ENCODE results near the gene SLC36A3.

Gene SLC36A3

DNA sequence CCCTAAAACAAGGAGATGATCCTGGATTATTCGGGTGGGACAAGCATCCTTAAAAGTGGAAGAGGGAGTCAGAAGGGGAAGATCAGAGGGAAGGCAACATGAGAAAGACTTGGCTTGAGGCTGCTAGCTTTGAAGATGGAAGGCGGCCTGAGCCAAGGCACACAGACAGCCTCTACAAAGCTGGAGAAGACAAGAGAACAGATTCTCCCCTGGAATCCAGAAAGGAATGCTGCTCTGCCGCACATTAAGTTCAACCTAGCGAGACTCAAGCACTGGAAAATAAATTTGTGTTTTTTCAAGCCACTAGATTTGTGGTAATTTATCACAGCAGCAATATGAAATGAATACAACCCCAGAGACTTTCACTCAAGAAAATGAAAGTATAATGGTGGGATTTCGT is 17.9 kb downstream of the SLC36A3 start:
- TF ChIP-seq, protein P1, sequence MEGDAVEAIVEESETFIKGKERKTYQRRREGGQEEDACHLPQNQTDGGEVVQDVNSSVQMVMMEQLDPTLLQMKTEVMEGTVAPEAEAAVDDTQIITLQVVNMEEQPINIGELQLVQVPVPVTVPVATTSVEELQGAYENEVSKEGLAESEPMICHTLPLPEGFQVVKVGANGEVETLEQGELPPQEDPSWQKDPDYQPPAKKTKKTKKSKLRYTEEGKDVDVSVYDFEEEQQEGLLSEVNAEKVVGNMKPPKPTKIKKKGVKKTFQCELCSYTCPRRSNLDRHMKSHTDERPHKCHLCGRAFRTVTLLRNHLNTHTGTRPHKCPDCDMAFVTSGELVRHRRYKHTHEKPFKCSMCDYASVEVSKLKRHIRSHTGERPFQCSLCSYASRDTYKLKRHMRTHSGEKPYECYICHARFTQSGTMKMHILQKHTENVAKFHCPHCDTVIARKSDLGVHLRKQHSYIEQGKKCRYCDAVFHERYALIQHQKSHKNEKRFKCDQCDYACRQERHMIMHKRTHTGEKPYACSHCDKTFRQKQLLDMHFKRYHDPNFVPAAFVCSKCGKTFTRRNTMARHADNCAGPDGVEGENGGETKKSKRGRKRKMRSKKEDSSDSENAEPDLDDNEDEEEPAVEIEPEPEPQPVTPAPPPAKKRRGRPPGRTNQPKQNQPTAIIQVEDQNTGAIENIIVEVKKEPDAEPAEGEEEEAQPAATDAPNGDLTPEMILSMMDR (conservative IDR thresholded peaks at IDR 0.05; ENCODE audit: low read depth, low read length): no peak
- Histone ChIP-seq H4K20me1 (ENCODE audit: insufficient read depth) (no peaks in the 10 kb centered on the region), H3K79me2 (ENCODE audit: insufficient read depth, low read depth) (no peaks in the 10 kb centered on the region), H3K4me1 (ENCODE audit: low read depth, poor library complexity, severe bottlenecking) (no peaks in the 10 kb centered on the region), H3K36me3 (ENCODE audit: insufficient read depth) (no peaks in the 10 kb centered on the region), H3K27ac (no peak overlapping the region), H3K9ac (no peak overlapping the region), H3K4me2 (no peak overlapping the region), H2AFZ (ENCODE audit: low read depth) (no peak overlapping the region), H3K4me3 (IDR thresholded peaks at IDR 0.05; ENCODE audit: insufficient read depth, low read depth, low read length) (no peak overlapping the region), H3K27me3 (ENCODE audit: insufficient read depth, low read depth) (no peaks in the 10 kb centered on the region)

DNA sequence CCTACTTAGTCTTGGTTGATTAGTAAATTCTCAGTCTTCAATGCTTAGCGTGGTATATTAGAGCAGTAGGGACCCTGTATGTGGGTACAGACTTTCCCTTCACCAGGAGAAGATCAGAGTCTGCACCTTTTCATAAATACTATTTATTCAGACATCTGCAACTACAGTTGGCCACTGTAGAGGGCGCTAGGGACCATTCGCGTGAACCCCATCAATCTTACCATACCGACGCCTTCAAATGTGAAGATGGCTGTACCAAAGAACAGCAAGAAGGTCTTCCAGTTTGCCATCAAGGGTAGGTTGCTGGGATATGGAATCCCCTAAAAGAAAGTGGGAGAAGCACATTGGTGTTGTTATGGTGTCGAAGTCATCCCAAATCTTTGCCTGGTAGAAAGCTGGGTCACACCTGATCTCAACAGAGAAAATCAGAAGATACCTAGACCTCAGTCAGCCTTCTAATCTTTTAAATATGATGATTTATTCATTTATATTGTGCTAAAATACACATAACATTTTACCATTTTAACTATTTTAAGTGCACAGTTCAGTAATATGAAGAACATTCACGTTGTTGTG is 19.1 kb downstream of the SLC36A3 start:
- Histone ChIP-seq H3K4me1 (ENCODE audit: low read depth, poor library complexity, severe bottlenecking) (no peaks in the 10 kb centered on the region), H3K36me3 (ENCODE audit: insufficient read depth) (no peaks in the 10 kb centered on the region), H3K27me3 (ENCODE audit: insufficient read depth, low read depth) (no peaks in the 10 kb centered on the region), H3K9ac (no peak overlapping the region), H3K27ac (no peak overlapping the region), H3K4me3 (IDR thresholded peaks at IDR 0.05; ENCODE audit: insufficient read depth, low read depth, low read length) (no peak overlapping the region), H3K79me2 (ENCODE audit: insufficient read depth, low read depth) (no peaks in the 10 kb centered on the region), H4K20me1 (ENCODE audit: insufficient read depth) (no peaks in the 10 kb centered on the region), H2AFZ (ENCODE audit: low read depth) (no peak overlapping the region), H3K4me2 (no peak overlapping the region)
- TF ChIP-seq, protein P1 (conservative IDR thresholded peaks at IDR 0.05; ENCODE audit: low read depth, low read length): peak; percentile 22; the same call in 1 of the 2 replicates

DNA sequence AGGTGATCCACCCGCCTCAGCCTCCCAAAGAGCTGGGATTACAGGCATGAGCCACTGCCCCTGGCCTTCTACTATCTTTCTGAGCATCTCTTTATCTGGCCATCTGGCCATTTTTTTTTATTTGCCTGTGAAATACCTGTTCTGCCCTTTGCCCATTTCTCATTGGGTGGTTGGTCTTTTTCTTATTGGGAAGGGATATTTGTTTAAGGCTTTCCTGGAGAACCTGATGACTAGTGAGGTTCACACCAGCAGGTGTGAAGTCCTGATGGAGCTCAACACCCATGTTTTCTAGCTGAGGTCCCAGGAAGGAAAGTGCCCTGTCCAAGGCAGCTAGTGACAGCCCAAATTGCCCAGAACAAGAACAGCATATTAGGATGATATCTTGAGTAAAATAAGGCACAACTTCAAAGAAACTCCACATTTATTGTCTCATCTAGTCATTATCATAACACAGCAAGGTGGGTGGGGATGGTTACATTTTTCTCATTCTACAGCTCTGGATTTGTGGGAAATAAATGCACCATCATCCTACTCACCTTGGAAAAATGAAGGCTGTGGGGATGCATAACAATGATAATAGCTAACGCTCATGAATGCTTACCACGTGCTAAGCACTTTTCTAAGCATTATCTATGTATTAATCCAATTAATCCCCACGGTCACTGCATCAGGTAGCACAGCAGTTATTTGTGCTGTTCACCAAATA is 20.3 kb downstream of the SLC36A3 start:
- Histone ChIP-seq H3K27me3 (ENCODE audit: insufficient read depth, low read depth) (no peaks in the 10 kb centered on the region), H3K79me2 (ENCODE audit: insufficient read depth, low read depth) (no peaks in the 10 kb centered on the region), H3K4me2 (no peak overlapping the region), H3K9ac (no peak overlapping the region), H3K4me1 (ENCODE audit: low read depth, poor library complexity, severe bottlenecking) (no peaks in the 10 kb centered on the region), H3K4me3 (IDR thresholded peaks at IDR 0.05; ENCODE audit: insufficient read depth, low read depth, low read length) (no peak overlapping the region), H3K27ac (no peak overlapping the region), H4K20me1 (ENCODE audit: insufficient read depth) (no peaks in the 10 kb centered on the region), H2AFZ (ENCODE audit: low read depth) (no peak overlapping the region), H3K36me3 (ENCODE audit: insufficient read depth) (no peaks in the 10 kb centered on the region)
- TF ChIP-seq, protein P1 (conservative IDR thresholded peaks at IDR 0.05; ENCODE audit: low read depth, low read length): no peak

DNA sequence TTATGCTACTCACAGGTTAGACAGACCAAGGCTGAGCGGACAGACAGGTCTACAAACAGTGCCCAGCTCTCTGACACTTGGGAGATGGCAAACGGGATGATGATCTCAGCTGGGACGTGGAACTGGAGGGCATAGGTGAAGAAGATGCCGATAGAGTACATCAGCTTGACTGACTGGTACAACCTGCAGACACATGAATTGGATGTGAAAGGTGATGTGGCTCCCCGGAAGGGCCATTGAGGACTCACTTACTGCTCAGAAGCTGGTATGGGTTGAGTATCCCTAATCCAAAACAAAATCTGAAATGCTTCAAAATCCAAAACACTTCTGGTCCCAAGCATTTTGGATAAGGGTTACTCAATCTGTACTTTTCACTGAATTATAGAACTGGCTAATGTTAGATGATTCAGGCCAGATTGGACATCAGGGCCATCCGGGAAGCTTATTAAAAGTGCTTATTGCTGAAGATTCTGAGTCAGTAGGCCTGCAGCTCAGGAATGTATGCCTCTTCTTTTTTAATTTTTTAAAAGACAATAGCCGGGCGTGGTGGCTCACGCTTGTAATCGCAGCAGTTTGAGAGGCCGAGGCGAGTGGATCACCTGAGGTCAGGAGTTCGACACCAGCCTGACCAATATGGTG is 22.4 kb downstream of the SLC36A3 start:
- TF ChIP-seq, protein P1 (conservative IDR thresholded peaks at IDR 0.05; ENCODE audit: low read depth, low read length): no peak
- no peak overlapping the region for H2AFZ ChIP-seq (ENCODE audit: low read depth)
- H3K4me1 ChIP-seq (ENCODE audit: low read depth, poor library complexity, severe bottlenecking): no peaks in the 10 kb centered on the region
- no peak overlapping the region for H3K9ac ChIP-seq
- H3K4me3 ChIP-seq (IDR thresholded peaks at IDR 0.05; ENCODE audit: insufficient read depth, low read depth, low read length): no peak overlapping the region
- H3K79me2 ChIP-seq (ENCODE audit: insufficient read depth, low read depth): no peaks in the 10 kb centered on the region
- no peaks in the 10 kb centered on the region for H3K27me3 ChIP-seq (ENCODE audit: insufficient read depth, low read depth)
- no peaks in the 10 kb centered on the region for H4K20me1 ChIP-seq (ENCODE audit: insufficient read depth)
- H3K27ac ChIP-seq: no peak overlapping the region
- no peaks in the 10 kb centered on the region for H3K36me3 ChIP-seq (ENCODE audit: insufficient read depth)
- H3K4me2 ChIP-seq: no peak overlapping the region

All from KMS-11 (cell line).